ENCODE data around the gene DGUOK. TPM values are rescaled to one million over a fixed set of nuclear protein-coding genes. Genes with fewer than 3 reads are reported as not detected.

Gene DGUOK
- total and polyA plus RNA-seq, 4 donors = 19.6 to 49.7 (median 28.3) TPM

DNA sequence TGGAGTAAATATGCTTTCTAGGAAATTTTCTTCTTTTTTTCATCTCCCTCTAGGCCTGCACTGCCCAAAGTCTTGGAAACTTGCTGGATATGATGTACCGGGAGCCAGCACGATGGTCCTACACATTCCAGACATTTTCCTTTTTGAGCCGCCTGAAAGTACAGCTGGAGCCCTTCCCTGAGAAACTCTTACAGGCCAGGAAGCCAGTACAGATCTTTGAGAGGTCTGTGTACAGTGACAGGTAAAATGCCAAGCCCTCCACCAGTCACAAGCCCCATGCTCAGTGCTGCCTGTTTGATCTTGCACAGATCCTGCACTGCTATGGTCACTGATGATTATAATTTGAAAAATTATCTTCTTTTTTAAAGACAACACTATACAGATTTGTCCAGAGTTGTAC, 20.0 kb downstream of the DGUOK start (continued):
- no peak for TF ChIP-seq SP1 (IDR thresholded peaks at IDR 0.05)

DNA sequence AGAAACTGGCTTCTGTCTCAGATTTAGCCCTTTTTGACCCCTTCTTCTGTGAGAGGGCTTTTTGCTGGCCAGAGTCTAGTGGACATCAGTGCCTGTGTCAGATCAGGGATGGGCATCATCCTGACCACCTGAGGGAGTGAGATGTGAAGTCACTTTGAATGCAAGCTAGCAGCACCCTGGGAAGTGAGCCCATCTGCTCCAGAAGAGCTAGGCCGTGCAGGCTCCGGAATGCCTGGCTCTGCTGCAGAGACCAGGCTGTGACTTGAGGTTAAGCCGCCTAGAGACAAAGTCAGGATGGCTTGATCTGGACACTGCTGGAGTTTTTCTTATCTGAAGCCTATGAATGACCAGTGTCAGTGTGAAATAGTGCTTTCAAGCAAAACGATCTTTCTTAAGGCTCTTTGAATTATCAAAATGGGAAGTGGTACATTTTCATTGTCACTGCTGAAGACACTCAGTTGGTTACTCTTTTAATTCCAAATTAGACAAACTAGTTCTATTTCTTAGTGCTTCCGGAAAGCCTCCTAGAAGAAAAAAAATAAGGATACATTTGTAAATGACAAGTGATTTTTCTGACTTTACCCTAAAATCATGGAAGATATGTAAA, 20.8 kb downstream of the DGUOK start:
- WGBS = 92% methylated on average over 5 of the region's 5 CpGs
- Histone ChIP-seq H3K27me3 (ENCODE audit: control insufficient read depth in 4 of 4, insufficient read depth in 4 of 4, low read length in 3 of 4) (no peaks in the 10 kb centered on the region), H3K27ac (ENCODE audit: low read depth in 1 of 2, low read length in 2 of 2) (no peak overlapping the region), H3K9ac (ENCODE audit: low read depth in 1 of 2, low read length in 2 of 2) (no peak overlapping the region), H3K4me3 (ENCODE audit: low read depth in 1 of 3, low read length in 3 of 3) (no peak overlapping the region), H3K4me1 (ENCODE audit: control insufficient read depth in 4 of 4, insufficient read depth in 4 of 4, low read length in 3 of 4) (no peaks in the 10 kb centered on the region), H3K9me3 (ENCODE audit: control insufficient read depth in 4 of 4, low read length in 3 of 4) (no peaks in the 10 kb centered on the region), H3K36me3 (ENCODE audit: control insufficient read depth in 4 of 4, insufficient read depth in 3 of 4, low read depth in 1 of 4, low read length in 3 of 4) (peaks cover 7 to 52% (median 36%) of the 10 kb centered on the region in 4 donors)
- no peak for DNase-seq (ENCODE audit: low spot score)
- TF ChIP-seq GABPA (IDR thresholded peaks at IDR 0.05 in 1 of 2, conservative IDR thresholded peaks at IDR 0.05 in 1 of 2) (no peak), FOXA1 (IDR thresholded peaks at IDR 0.05) (no peak), RXRA (IDR thresholded peaks at IDR 0.05) (no peak), FOXA2 (IDR thresholded peaks at IDR 0.05) (no peak), RAD21 (IDR thresholded peaks at IDR 0.05) (no peak), NR2F2 (IDR thresholded peaks at IDR 0.05) (no peak), TAF1 (conservative IDR thresholded peaks at IDR 0.05) (no peak), JUND (IDR thresholded peaks at IDR 0.05) (no peak), EGR1 (IDR thresholded peaks at IDR 0.05; ENCODE audit: low read depth in 2 of 2) (no peak)
- TF ChIP-seq, protein P1, sequence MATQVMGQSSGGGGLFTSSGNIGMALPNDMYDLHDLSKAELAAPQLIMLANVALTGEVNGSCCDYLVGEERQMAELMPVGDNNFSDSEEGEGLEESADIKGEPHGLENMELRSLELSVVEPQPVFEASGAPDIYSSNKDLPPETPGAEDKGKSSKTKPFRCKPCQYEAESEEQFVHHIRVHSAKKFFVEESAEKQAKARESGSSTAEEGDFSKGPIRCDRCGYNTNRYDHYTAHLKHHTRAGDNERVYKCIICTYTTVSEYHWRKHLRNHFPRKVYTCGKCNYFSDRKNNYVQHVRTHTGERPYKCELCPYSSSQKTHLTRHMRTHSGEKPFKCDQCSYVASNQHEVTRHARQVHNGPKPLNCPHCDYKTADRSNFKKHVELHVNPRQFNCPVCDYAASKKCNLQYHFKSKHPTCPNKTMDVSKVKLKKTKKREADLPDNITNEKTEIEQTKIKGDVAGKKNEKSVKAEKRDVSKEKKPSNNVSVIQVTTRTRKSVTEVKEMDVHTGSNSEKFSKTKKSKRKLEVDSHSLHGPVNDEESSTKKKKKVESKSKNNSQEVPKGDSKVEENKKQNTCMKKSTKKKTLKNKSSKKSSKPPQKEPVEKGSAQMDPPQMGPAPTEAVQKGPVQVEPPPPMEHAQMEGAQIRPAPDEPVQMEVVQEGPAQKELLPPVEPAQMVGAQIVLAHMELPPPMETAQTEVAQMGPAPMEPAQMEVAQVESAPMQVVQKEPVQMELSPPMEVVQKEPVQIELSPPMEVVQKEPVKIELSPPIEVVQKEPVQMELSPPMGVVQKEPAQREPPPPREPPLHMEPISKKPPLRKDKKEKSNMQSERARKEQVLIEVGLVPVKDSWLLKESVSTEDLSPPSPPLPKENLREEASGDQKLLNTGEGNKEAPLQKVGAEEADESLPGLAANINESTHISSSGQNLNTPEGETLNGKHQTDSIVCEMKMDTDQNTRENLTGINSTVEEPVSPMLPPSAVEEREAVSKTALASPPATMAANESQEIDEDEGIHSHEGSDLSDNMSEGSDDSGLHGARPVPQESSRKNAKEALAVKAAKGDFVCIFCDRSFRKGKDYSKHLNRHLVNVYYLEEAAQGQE (IDR thresholded peaks at IDR 0.05) = no peak
- TF ChIP-seq, protein P2, sequence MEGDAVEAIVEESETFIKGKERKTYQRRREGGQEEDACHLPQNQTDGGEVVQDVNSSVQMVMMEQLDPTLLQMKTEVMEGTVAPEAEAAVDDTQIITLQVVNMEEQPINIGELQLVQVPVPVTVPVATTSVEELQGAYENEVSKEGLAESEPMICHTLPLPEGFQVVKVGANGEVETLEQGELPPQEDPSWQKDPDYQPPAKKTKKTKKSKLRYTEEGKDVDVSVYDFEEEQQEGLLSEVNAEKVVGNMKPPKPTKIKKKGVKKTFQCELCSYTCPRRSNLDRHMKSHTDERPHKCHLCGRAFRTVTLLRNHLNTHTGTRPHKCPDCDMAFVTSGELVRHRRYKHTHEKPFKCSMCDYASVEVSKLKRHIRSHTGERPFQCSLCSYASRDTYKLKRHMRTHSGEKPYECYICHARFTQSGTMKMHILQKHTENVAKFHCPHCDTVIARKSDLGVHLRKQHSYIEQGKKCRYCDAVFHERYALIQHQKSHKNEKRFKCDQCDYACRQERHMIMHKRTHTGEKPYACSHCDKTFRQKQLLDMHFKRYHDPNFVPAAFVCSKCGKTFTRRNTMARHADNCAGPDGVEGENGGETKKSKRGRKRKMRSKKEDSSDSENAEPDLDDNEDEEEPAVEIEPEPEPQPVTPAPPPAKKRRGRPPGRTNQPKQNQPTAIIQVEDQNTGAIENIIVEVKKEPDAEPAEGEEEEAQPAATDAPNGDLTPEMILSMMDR (IDR thresholded peaks at IDR 0.05; ENCODE audit: low read depth, low read length, missing input control) = no peak
- TF ChIP-seq, protein P3, sequence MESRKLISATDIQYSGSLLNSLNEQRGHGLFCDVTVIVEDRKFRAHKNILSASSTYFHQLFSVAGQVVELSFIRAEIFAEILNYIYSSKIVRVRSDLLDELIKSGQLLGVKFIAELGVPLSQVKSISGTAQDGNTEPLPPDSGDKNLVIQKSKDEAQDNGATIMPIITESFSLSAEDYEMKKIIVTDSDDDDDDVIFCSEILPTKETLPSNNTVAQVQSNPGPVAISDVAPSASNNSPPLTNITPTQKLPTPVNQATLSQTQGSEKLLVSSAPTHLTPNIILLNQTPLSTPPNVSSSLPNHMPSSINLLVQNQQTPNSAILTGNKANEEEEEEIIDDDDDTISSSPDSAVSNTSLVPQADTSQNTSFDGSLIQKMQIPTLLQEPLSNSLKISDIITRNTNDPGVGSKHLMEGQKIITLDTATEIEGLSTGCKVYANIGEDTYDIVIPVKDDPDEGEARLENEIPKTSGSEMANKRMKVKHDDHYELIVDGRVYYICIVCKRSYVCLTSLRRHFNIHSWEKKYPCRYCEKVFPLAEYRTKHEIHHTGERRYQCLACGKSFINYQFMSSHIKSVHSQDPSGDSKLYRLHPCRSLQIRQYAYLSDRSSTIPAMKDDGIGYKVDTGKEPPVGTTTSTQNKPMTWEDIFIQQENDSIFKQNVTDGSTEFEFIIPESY (IDR thresholded peaks at IDR 0.05) = no peak
- TF ChIP-seq, protein P4, sequence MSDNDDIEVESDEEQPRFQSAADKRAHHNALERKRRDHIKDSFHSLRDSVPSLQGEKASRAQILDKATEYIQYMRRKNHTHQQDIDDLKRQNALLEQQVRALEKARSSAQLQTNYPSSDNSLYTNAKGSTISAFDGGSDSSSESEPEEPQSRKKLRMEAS (IDR thresholded peaks at IDR 0.05) = no peak

Measured in liver (tissue), 9 donors.